Measurements from ENCODE around the gene POU2F1.

POU2F1 gene

DNA sequence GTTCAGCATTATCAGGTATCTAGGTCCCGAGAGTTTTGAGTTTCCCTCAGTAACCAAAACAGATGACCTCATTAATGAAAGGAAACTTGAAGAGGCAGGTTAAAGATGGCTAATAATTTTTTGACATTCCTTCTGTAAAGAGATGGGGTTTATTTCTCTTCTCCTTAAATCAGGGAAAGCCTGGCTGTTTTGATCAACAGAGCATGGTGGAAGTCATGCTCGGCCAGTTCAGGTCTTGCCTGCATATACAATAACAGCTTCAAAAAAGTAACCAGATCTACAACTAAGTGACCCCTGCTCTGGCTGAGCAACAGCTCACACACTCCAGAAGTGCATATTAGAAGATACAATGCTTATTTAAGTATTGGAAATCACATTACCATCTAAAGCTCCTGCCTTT lies 36.6 kb upstream of the POU2F1 start:
- no peak overlapping the region for H3K4me3 ChIP-seq (ENCODE audit: insufficient read depth, low read length, poor library complexity, severe bottlenecking)
- no peaks in the 10 kb centered on the region for H4K20me1 ChIP-seq (ENCODE audit: low read depth, low read length)
- H3K27me3 ChIP-seq (ENCODE audit: low read length), result no peaks in the 10 kb centered on the region
- H2AFZ ChIP-seq (ENCODE audit: low read depth, low read length, severe bottlenecking), result no peak overlapping the region
- H3K9ac ChIP-seq (ENCODE audit: low read length), result no peak overlapping the region
- no peaks in the 10 kb centered on the region for H3K9me3 ChIP-seq (ENCODE audit: insufficient read depth, low read length)
- no peak overlapping the region for H3K27ac ChIP-seq (ENCODE audit: low read depth, low read length)
- no peak overlapping the region for H3K4me2 ChIP-seq (ENCODE audit: low read depth, low read length, poor library complexity, severe bottlenecking)
- TF ChIP-seq, protein P1, sequence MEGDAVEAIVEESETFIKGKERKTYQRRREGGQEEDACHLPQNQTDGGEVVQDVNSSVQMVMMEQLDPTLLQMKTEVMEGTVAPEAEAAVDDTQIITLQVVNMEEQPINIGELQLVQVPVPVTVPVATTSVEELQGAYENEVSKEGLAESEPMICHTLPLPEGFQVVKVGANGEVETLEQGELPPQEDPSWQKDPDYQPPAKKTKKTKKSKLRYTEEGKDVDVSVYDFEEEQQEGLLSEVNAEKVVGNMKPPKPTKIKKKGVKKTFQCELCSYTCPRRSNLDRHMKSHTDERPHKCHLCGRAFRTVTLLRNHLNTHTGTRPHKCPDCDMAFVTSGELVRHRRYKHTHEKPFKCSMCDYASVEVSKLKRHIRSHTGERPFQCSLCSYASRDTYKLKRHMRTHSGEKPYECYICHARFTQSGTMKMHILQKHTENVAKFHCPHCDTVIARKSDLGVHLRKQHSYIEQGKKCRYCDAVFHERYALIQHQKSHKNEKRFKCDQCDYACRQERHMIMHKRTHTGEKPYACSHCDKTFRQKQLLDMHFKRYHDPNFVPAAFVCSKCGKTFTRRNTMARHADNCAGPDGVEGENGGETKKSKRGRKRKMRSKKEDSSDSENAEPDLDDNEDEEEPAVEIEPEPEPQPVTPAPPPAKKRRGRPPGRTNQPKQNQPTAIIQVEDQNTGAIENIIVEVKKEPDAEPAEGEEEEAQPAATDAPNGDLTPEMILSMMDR (IDR thresholded peaks at IDR 0.05; ENCODE audit: insufficient read depth, low read length, poor library complexity, severe bottlenecking), result no peak
- TF ChIP-seq EZH2phosphoT487 (conservative IDR thresholded peaks at IDR 0.05; ENCODE audit: low read length), result no peak
- H3K36me3 ChIP-seq (ENCODE audit: low read length), result no peaks in the 10 kb centered on the region
- no peaks in the 10 kb centered on the region for H3F3A ChIP-seq (ENCODE audit: insufficient read depth)
- no peaks in the 10 kb centered on the region for H3K79me2 ChIP-seq (ENCODE audit: insufficient read depth, low read length)
- H3K9me2 ChIP-seq (replicated peaks; ENCODE audit: insufficient read depth, low read length), result no peaks in the 10 kb centered on the region

DNA sequence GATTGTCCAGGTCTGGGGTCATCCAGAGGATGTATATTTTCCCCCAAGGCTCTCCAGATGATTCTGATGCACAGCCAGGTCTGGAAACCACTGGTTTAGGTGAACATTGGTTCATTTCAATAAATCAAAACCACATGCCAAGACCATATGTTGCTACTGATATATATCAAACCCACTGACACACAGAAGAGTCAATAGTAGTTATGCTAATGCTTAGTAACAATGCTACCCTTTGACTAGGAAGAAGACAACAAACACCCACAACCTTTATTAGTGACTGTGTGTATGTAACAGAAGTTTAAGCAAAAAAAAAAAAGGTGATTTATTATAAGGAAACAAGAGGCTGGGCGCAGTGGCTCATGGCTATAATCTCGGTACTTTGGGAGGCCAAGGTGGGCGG lies 35.6 kb upstream of the POU2F1 start:
- TF ChIP-seq, protein P1 (IDR thresholded peaks at IDR 0.05; ENCODE audit: insufficient read depth, low read length, poor library complexity, severe bottlenecking), result no peak
- no peak for TF ChIP-seq EZH2phosphoT487 (conservative IDR thresholded peaks at IDR 0.05; ENCODE audit: low read length)
- no peaks in the 10 kb centered on the region for H3F3A ChIP-seq (ENCODE audit: insufficient read depth)
- no peaks in the 10 kb centered on the region for H4K20me1 ChIP-seq (ENCODE audit: low read depth, low read length)
- H3K27me3 ChIP-seq (ENCODE audit: low read length), result no peaks in the 10 kb centered on the region
- H3K4me2 ChIP-seq (ENCODE audit: low read depth, low read length, poor library complexity, severe bottlenecking), result no peak overlapping the region
- no peak overlapping the region for H3K9ac ChIP-seq (ENCODE audit: low read length)
- no peaks in the 10 kb centered on the region for H3K9me3 ChIP-seq (ENCODE audit: insufficient read depth, low read length)
- H3K4me3 ChIP-seq (ENCODE audit: insufficient read depth, low read length, poor library complexity, severe bottlenecking), result no peak overlapping the region
- H3K27ac ChIP-seq (ENCODE audit: low read depth, low read length), result no peak overlapping the region
- no peak overlapping the region for H2AFZ ChIP-seq (ENCODE audit: low read depth, low read length, severe bottlenecking)
- H3K36me3 ChIP-seq (ENCODE audit: low read length), result no peaks in the 10 kb centered on the region
- no peaks in the 10 kb centered on the region for H3K79me2 ChIP-seq (ENCODE audit: insufficient read depth, low read length)
- no peaks in the 10 kb centered on the region for H3K9me2 ChIP-seq (replicated peaks; ENCODE audit: insufficient read depth, low read length)

DNA sequence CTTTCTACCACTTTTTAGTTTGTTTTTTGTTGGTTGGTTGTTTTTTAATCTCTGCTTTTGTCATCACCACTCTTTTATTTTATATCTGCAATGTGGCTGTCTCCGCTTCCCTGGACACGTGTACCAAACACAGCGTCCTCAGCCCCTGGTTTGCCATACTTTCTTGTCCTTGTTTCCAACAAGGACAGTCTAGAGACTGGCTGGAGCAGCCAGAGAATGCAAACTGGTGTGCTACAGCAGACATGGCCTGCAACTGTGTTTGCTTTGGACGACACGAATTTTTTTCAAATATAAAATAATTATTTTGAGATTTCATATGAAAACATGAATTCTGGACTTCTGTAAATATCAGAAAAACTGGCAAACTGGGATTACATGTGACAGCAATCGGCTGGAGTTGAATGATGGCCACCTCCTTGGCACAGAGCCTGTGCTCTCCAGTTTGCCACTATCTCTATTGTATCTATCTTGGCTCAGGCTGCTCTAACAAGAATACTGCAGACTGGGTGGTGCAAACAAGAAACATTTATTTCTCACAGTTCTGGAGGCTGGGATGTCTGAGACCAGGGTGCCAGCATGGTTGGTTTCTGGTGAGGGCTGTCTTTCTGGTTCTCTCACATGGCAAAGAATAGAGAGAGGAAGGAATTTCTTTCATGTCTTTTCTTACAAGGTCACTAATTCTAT lies 34.6 kb upstream of the POU2F1 start:
- H3K27me3 ChIP-seq (ENCODE audit: low read length), result no peaks in the 10 kb centered on the region
- H3K9me2 ChIP-seq (replicated peaks; ENCODE audit: insufficient read depth, low read length), result no peaks in the 10 kb centered on the region
- H3K9ac ChIP-seq (ENCODE audit: low read length), result no peak overlapping the region
- no peaks in the 10 kb centered on the region for H3K79me2 ChIP-seq (ENCODE audit: insufficient read depth, low read length)
- no peaks in the 10 kb centered on the region for H3K9me3 ChIP-seq (ENCODE audit: insufficient read depth, low read length)
- no peaks in the 10 kb centered on the region for H3F3A ChIP-seq (ENCODE audit: insufficient read depth)
- H3K36me3 ChIP-seq (ENCODE audit: low read length), result no peaks in the 10 kb centered on the region
- no peaks in the 10 kb centered on the region for H4K20me1 ChIP-seq (ENCODE audit: low read depth, low read length)
- TF ChIP-seq, protein P1 (IDR thresholded peaks at IDR 0.05; ENCODE audit: insufficient read depth, low read length, poor library complexity, severe bottlenecking), result no peak
- TF ChIP-seq EZH2phosphoT487 (conservative IDR thresholded peaks at IDR 0.05; ENCODE audit: low read length), result no peak
- H3K4me3 ChIP-seq (ENCODE audit: insufficient read depth, low read length, poor library complexity, severe bottlenecking), result no peak overlapping the region
- H3K4me2 ChIP-seq (ENCODE audit: low read depth, low read length, poor library complexity, severe bottlenecking), result no peak overlapping the region
- no peak overlapping the region for H3K27ac ChIP-seq (ENCODE audit: low read depth, low read length)
- H2AFZ ChIP-seq (ENCODE audit: low read depth, low read length, severe bottlenecking), result no peak overlapping the region

Measured in SU-DHL-6 (cell line).